GM21381 (cell line): ENCODE results near the gene APBB1IP.
"Not testable (repeated sequence)": the region's sequence is repeated elsewhere in the genome, so short reads cannot be mapped to it uniquely, and the experiment has no call there.

Source experiments
- ATAC-seq: cut with Tn5 transposase; IDR thresholded peaks from one replicate; pipeline ENCODE4 v1.9.1; 2021; ENCODE audit warnings: mild to moderate bottlenecking, moderate library complexity; ENCODE audit not compliant: unreplicated experiment

Gene APBB1IP

GRCh38 chr10:26475386-26475785 is 37.2 kb downstream of the APBB1IP start:
- ATAC-seq = no peak

GRCh38 chr10:26477501-26477900 is 39.4 kb downstream of the APBB1IP start:
- ATAC-seq = no peak

GRCh38 chr10:26478061-26478460 is 39.9 kb downstream of the APBB1IP start:
- no peak for ATAC-seq

- peak; percentile 39 for ATAC-seq
Measured at GRCh38 chr10:26479766-26480492, 41.8 kb downstream of the APBB1IP start.

GRCh38 chr10:26481315-26481692 is 43.2 kb downstream of the APBB1IP start:
- ATAC-seq = no peak

- ATAC-seq = peak; percentile 44
Measured at GRCh38 chr10:26481914-26482550, 43.9 kb downstream of the APBB1IP start.

GRCh38 chr10:26483554-26483953 is 45.4 kb downstream of the APBB1IP start:
- ATAC-seq = no peak

- ATAC-seq = no peak
Measured at GRCh38 chr10:26485150-26485941, 47.2 kb downstream of the APBB1IP start.

- no peak for ATAC-seq
Measured at GRCh38 chr10:26486304-26486703, 48.2 kb downstream of the APBB1IP start.

- peak; percentile 89 for ATAC-seq
Measured at GRCh38 chr10:26486990-26487850, 49.1 kb downstream of the APBB1IP start.

- no peak for ATAC-seq
Measured at GRCh38 chr10:26488344-26488743, 50.2 kb downstream of the APBB1IP start.

GRCh38 chr10:26489081-26489480 is 50.9 kb downstream of the APBB1IP start:
- no peak for ATAC-seq

- ATAC-seq = not testable (repeated sequence)
Measured at GRCh38 chr10:26490367-26490766, 52.2 kb downstream of the APBB1IP start.

- ATAC-seq = no peak
Measured at GRCh38 chr10:26491276-26491675, 53.1 kb downstream of the APBB1IP start.

GRCh38 chr10:26491934-26492333 is 53.8 kb downstream of the APBB1IP start:
- ATAC-seq = no peak

- ATAC-seq = not testable (repeated sequence)
Measured at GRCh38 chr10:26492725-26493124, 54.6 kb downstream of the APBB1IP start.

- ATAC-seq = no peak
Measured at GRCh38 chr10:26494018-26494417, 55.9 kb downstream of the APBB1IP start.

GRCh38 chr10:26499426-26499825 is 61.3 kb downstream of the APBB1IP start:
- no peak for ATAC-seq

- ATAC-seq = no peak
Measured at GRCh38 chr10:26502986-26503385, 64.8 kb downstream of the APBB1IP start.

- no peak for ATAC-seq
Measured at GRCh38 chr10:26503911-26504310, 65.8 kb downstream of the APBB1IP start.

GRCh38 chr10:26504429-26504828 is 66.3 kb downstream of the APBB1IP start:
- ATAC-seq = not testable (repeated sequence)
